H1 (cell line): ENCODE measurements around the gene METRNL. TPM values are rescaled to one million over a fixed set of nuclear protein-coding genes. Genes with fewer than 3 reads are reported as not detected.

Source experiments
- CBX8 ChIP-seq: fragments of 300-800, 300-1000 bp; sonication (generic); IDR thresholded peaks from 2 replicates; pipeline ENCODE4 v1.7.1; 2016; ENCODE audit warnings: low read depth, low read length, borderline replicate concordance
- EZH2 ChIP-seq: fragments of 200-600 bp; sonication (generic); IDR thresholded peaks from 2 replicates; pipeline ENCODE4 v1.7.1; 2012; ENCODE audit warnings: low read depth, mild to moderate bottlenecking, moderate library complexity, low read length, inconsistent platforms; ENCODE audit not compliant: severe bottlenecking
- GABPA ChIP-seq: IDR thresholded peaks from 2 replicates; pipeline ENCODE4 v1.6.1; 2011; ENCODE audit warnings: mild to moderate bottlenecking, low read length, moderate library complexity, borderline replicate concordance; ENCODE audit not compliant: insufficient read depth
- GTF2F1 ChIP-seq: IDR thresholded peaks from 2 replicates; pipeline ENCODE4 v1.6.1; 2012; ENCODE audit warnings: low read depth, low read length, improper control_type of control experiment, borderline replicate concordance
- RBBP5 ChIP-seq: IDR thresholded peaks from 2 replicates; pipeline ENCODE4 v1.7.1; 2012; ENCODE audit warnings: low read depth, mild to moderate bottlenecking, inconsistent platforms, low read length, moderate library complexity, borderline replicate concordance
- polyA plus RNA-seq, 7 experiments: library from polyadenylated mRNA; depleted of rRNA in 3 of 7; stranded (reverse) in 5 of 7; unstranded in 2 of 7; fragments of >200 nt in 5 of 7; fragments of 200-250 nt in 2 of 7; gene quantifications; 1 replicate in 5 of 7; 2 replicates in 1 of 7; 4 replicates in 1 of 7; pipeline versions ENCODE4 v1.2.1 to v1.2.3, GENCODE V29; 2011 to 2013; ENCODE audit warnings: missing spikeins in 2 of 7, mixed read lengths in 2 of 7
- total RNA-seq: library from RNA; stranded (reverse); fragmentation: NEBNext Ultra II Directional; extraction: Animal tissue kit (Norgen Biotek cat#: 25700); gene quantifications from 2 replicates; pipeline ENCODE4 v1.2.1, GENCODE V29; 2021

The METRNL gene
- total and polyA plus RNA-seq, 2 of the 8 experiments (the other 6 are each of a cell fraction or from before 2014, with no cell fraction given): 13.9 to 14.2 TPM

- TF ChIP-seq GABPA (no peak), EZH2 (no peak), CBX8 (no peak), RBBP5 (no peak), GTF2F1 (no peak)
Observed at GRCh38 chr17:83055911-83056582, 23.4 kb upstream of the METRNL start (continued).
